GM12801 (cell line): ENCODE measurements around the gene TRIM24.

Source experiments
- CTCF ChIP-seq: IDR thresholded peaks from one replicate; pipeline ENCODE4 v1.5.1; 2011; ENCODE audit warnings: control low read depth; ENCODE audit not compliant: insufficient read length; ENCODE audit errors: extremely low read depth

The TRIM24 gene

GRCh38 chr7:138481447-138482380 is 21.7 kb downstream of the TRIM24 start:
- no peak for TF ChIP-seq CTCF

- TF ChIP-seq CTCF: no peak
Measured at GRCh38 chr7:138483531-138483930, 23.5 kb downstream of the TRIM24 start.

- TF ChIP-seq CTCF: no peak
Measured at GRCh38 chr7:138491612-138492386, 31.7 kb downstream of the TRIM24 start.

GRCh38 chr7:138492423-138492822 is 32.4 kb downstream of the TRIM24 start:
- no peak for TF ChIP-seq CTCF

- no peak for TF ChIP-seq CTCF
Measured at GRCh38 chr7:138493535-138493934, 33.5 kb downstream of the TRIM24 start.

- no peak for TF ChIP-seq CTCF
Measured at GRCh38 chr7:138495485-138495884, 35.4 kb downstream of the TRIM24 start.

- TF ChIP-seq CTCF: no peak
Measured at GRCh38 chr7:138499340-138499739, 39.3 kb downstream of the TRIM24 start.
